Caco-2 (cell line): ENCODE measurements around the gene GSG1L2. TPM values are rescaled to one million over a fixed set of nuclear protein-coding genes. Genes with fewer than 3 reads are reported as not detected.

Experiments used
- BruUV-seq: library from RNA; stranded (reverse); fragments of 400-500 nt; replicated peaks from 2 replicates; lab custom pipeline; 2021; lab: Mats Ljungman, UMichigan
- CTCF ChIA-PET: fragments of 300-600 bp; sonication (Branson Sonifier 250); formaldehyde crosslinking; loops from one replicate; lab custom pipeline; 2022; ENCODE audit warnings: antibody characterized with exemption; lab: Charles Lee
- POLR2A ChIA-PET: fragments of 300-600 bp; sonication (Branson Sonifier 250); formaldehyde crosslinking; loops from one replicate; lab custom pipeline; 2022; ENCODE audit warnings: antibody characterized with exemption; lab: Charles Lee
- DNase-seq, 2 experiments: peaks; one replicate each; pipeline versions ENCODE4 v3.0.0 to v3.0.0-alpha.2; 2020 to 2022
- H3K27me3 ChIP-seq: replicated peaks from 2 replicates; pipeline ENCODE4 v1.6.0; 2011; ENCODE audit warnings: low read length; ENCODE audit not compliant: control insufficient read depth, insufficient read depth
- H3K36me3 ChIP-seq: 2 replicates; pipeline ENCODE4 v1.5.1; 2011; ENCODE audit warnings: low read length; ENCODE audit not compliant: control insufficient read depth, insufficient read depth
- H3K4me1 ChIP-seq: fragments of 250-450 bp; sonication (Bioruptor Pico); 2 replicates; pipeline ENCODE4 v1.5.1; 2020; ENCODE audit warnings: mild to moderate bottlenecking
- H3K4me3 ChIP-seq: 2 replicates; pipeline ENCODE4 v1.5.1; 2011; ENCODE audit warnings: low read depth, mild to moderate bottlenecking, control low read depth, low read length
- H3K9me3 ChIP-seq: fragments of 250-450 bp; sonication (Bioruptor Pico); 2 replicates; pipeline ENCODE4 v1.5.1; 2020; ENCODE audit warnings: mild to moderate bottlenecking, moderate library complexity
- H3K27ac Mint-ChIP-seq: one replicate; pipeline ENCODE4 v1.8.0; 2022; ENCODE audit warnings: mixed read lengths; ENCODE audit not compliant: unreplicated experiment
- H3K27me3 Mint-ChIP-seq: one replicate; pipeline ENCODE4 v1.8.0; 2022; ENCODE audit warnings: mixed read lengths; ENCODE audit not compliant: insufficient read depth, unreplicated experiment
- H3K36me3 Mint-ChIP-seq: one replicate; pipeline ENCODE4 v1.8.0; 2022; ENCODE audit warnings: mild to moderate bottlenecking, mixed read lengths; ENCODE audit not compliant: insufficient read depth, unreplicated experiment
- H3K4me1 Mint-ChIP-seq: one replicate; pipeline ENCODE4 v1.8.0; 2022; ENCODE audit warnings: low read depth, mixed read lengths; ENCODE audit not compliant: unreplicated experiment
- H3K4me3 Mint-ChIP-seq: one replicate; pipeline ENCODE4 v1.8.0; 2022; ENCODE audit warnings: mild to moderate bottlenecking, moderate library complexity, mixed read lengths; ENCODE audit not compliant: unreplicated experiment
- H3K9me3 Mint-ChIP-seq: one replicate; pipeline ENCODE4 v1.8.0; 2022; ENCODE audit warnings: mixed read lengths; ENCODE audit not compliant: unreplicated experiment
- intact Hi-C: fragments of 100-400 bp; cut with micrococcal nuclease; formaldehyde crosslinking; loops from one replicate; pipeline ENCODE4 v1.10.0; 2022; ENCODE audit not compliant: unreplicated experiment
- total RNA-seq: library from RNA; stranded (reverse); gene quantifications from 2 replicates; pipeline ENCODE4 v1.2.3, GENCODE V29; 2022
- TF ChIP-seq, protein P1 (sequence below), 2 experiments: fragments of 200-600 bp in 1 of 2; IDR thresholded peaks; 1 replicate in 1 of 2; 2 replicates in 1 of 2; pipeline versions ENCODE4 v1.5.1 to v1.8.0; 2011 to 2022; ENCODE audit warnings: antibody characterized with exemption in 1 of 2, control low read depth in 1 of 2, inconsistent platforms in 1 of 2, low read depth in 1 of 2, low read length in 1 of 2, mild to moderate bottlenecking in 1 of 2, moderate library complexity in 1 of 2; ENCODE audit not compliant: insufficient read depth in 1 of 2, severe bottlenecking in 1 of 2, unreplicated experiment in 1 of 2

The GSG1L2 gene
- total RNA-seq, 1 experiment from 2014 or later, result not detected

GRCh38 chr17:9760266-9760665, 61.6 kb downstream of the GSG1L2 start:
- no TSS peak for BruUV-seq
- ChIA-PET CTCF (no interaction called here), POLR2A (no interaction called here)
- intact Hi-C loops, result no loop called here
- TF ChIP-seq, protein P1, sequence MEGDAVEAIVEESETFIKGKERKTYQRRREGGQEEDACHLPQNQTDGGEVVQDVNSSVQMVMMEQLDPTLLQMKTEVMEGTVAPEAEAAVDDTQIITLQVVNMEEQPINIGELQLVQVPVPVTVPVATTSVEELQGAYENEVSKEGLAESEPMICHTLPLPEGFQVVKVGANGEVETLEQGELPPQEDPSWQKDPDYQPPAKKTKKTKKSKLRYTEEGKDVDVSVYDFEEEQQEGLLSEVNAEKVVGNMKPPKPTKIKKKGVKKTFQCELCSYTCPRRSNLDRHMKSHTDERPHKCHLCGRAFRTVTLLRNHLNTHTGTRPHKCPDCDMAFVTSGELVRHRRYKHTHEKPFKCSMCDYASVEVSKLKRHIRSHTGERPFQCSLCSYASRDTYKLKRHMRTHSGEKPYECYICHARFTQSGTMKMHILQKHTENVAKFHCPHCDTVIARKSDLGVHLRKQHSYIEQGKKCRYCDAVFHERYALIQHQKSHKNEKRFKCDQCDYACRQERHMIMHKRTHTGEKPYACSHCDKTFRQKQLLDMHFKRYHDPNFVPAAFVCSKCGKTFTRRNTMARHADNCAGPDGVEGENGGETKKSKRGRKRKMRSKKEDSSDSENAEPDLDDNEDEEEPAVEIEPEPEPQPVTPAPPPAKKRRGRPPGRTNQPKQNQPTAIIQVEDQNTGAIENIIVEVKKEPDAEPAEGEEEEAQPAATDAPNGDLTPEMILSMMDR (IDR thresholded peaks at IDR 0.05; ENCODE audit: insufficient read depth in 1 of 2, low read depth in 1 of 2, low read length in 1 of 2, severe bottlenecking in 1 of 2, unreplicated experiment in 1 of 2), result no peak
- Mint-ChIP-seq H3K4me1 (peaks cover 5% of the 10 kb centered on the region), H3K9me3 (no peaks in the 10 kb centered on the region), H3K4me3 (no peak overlapping the region), H3K27ac (no peak overlapping the region), H3K36me3 (no peaks in the 10 kb centered on the region), H3K27me3 (peaks cover 4% of the 10 kb centered on the region)
- Histone ChIP-seq H3K4me3 (no peak overlapping the region), H3K9me3 (no peaks in the 10 kb centered on the region), H3K36me3 (no peaks in the 10 kb centered on the region), H3K4me1 (no peaks in the 10 kb centered on the region), H3K27me3 (no peaks in the 10 kb centered on the region)
- no peak for DNase-seq

DNA sequence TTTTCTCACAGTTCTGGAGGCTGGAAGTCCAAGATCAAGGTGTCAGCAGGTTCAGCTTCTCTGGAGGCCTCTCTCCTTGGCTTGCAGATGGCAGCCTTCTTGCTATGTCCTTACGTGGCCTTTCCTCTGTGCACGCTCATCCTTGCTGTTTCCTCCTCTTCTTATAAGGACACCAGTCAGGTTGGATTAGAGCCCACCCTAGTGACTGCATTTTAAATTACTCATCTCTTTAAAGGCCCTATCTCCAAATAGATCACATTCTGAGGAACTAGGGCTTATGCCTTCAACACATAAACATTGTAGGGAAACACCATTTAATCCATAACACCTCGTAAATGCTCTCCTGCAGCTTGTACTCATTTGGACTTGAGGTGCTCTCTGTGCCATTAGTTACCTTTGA, 66.8 kb downstream of the GSG1L2 start:
- Mint-ChIP-seq H3K27ac (no peak overlapping the region), H3K4me3 (no peak overlapping the region), H3K9me3 (no peaks in the 10 kb centered on the region), H3K27me3 (peaks cover 9% of the 10 kb centered on the region), H3K36me3 (no peaks in the 10 kb centered on the region), H3K4me1 (no peaks in the 10 kb centered on the region)
- CTCF ChIA-PET, result no interaction called here
- intact Hi-C loops, result no loop called here
- no peaks in the 10 kb centered on the region for H3K9me3 ChIP-seq
- no peaks in the 10 kb centered on the region for H3K36me3 ChIP-seq
- no peaks in the 10 kb centered on the region for H3K27me3 ChIP-seq
- POLR2A ChIA-PET, result no interaction called here
- TF ChIP-seq, protein P1 (IDR thresholded peaks at IDR 0.05; ENCODE audit: insufficient read depth in 1 of 2, low read depth in 1 of 2, low read length in 1 of 2, severe bottlenecking in 1 of 2, unreplicated experiment in 1 of 2), result no peak
- no peak for DNase-seq
- no peak overlapping the region for H3K4me3 ChIP-seq
- BruUV-seq, result no TSS peak
- no peaks in the 10 kb centered on the region for H3K4me1 ChIP-seq

Other genes with a start within 250 kb of the GSG1L2 start
- gene STX8, start 246.3 kb downstream of the GSG1L2 start, total RNA-seq, result 22.6 and 24.7 TPM in 2 replicates
- not detected in 2 replicates for gene CFAP52, start 245.4 kb downstream of the GSG1L2 start, total RNA-seq
- 6.0 and 6.5 TPM in 2 replicates for gene USP43, start 176.6 kb downstream of the GSG1L2 start, total RNA-seq
- not detected in 2 replicates for gene DHRS7C, start 30.5 kb downstream of the GSG1L2 start, total RNA-seq
- not detected in 2 replicates for gene GLP2R, start 3.8 kb upstream of the GSG1L2 start, total RNA-seq
- gene RCVRN, start 83.2 kb upstream of the GSG1L2 start, total RNA-seq, result not detected in 2 replicates